NCI-H748 (cell line): ENCODE results near the gene SPAG9.

Experiments used
- DNase-seq: peaks from one replicate; lab custom pipeline; 2025; ENCODE audit not compliant: unreplicated experiment; lab: John Stamatoyannopoulos, UW

SPAG9 gene

DNA sequence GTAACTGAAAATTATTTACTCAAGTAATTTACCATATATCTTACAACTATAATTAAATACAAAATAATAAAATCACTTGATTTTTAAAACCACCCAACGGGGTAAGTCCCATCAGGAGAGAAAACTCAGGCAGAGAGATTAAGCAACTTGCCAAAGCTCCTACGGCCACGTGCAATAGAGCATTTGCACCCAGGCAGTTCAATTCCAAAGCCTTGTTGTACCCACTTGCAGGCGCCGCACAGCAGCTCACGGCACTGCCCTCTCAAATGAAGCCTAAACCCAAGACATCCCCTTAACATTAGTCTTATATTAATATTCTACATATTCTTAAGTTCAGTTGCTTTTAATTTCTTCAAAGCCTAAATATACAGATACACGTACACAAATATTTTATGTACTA, 75.7 kb downstream of the SPAG9 start:
- DNase-seq: no peak

DNA sequence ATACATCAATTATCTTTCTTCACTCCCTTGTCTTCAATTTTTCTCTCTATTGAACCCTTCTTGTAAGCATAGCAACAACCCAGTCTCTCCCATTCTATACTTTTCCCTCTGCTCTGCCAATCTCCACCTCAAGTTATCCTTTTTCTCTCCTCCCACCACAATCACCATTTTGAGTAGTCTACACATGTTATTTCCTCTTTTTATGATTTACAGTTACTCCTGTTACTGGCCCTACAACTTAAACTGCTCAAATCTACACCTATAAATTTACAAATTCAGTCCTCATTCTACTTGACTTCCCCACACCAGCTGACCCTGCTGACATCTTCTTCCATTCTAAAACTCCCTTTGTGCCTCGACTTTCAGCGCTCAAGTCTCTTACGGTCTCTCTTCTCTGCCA, 84.6 kb downstream of the SPAG9 start:
- DNase-seq: no peak

- no peak for DNase-seq
Observed at GRCh38 chr17:51035431-51035830, 85.2 kb downstream of the SPAG9 start.

GRCh38 chr17:51034800-51035199, 85.9 kb downstream of the SPAG9 start:
- no peak for DNase-seq

DNA sequence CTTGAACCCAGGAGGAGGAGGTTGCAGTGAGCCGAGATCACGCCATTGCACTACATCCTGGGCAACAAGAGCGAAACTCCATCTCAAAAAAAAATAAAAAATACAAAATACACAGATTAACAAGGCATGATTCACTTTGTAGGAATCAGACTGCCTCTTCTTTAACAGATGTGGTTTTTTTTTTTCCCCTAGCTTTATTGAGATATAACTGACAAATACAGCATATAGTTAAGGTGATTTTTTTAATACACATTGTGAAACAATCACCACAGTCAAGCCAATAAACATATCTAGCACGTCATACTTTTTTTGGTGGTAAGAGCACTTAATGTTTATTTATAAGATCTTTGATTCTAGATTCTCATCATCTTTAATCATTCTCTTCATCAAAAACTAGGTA, 87.8 kb downstream of the SPAG9 start:
- no peak for DNase-seq

DNA sequence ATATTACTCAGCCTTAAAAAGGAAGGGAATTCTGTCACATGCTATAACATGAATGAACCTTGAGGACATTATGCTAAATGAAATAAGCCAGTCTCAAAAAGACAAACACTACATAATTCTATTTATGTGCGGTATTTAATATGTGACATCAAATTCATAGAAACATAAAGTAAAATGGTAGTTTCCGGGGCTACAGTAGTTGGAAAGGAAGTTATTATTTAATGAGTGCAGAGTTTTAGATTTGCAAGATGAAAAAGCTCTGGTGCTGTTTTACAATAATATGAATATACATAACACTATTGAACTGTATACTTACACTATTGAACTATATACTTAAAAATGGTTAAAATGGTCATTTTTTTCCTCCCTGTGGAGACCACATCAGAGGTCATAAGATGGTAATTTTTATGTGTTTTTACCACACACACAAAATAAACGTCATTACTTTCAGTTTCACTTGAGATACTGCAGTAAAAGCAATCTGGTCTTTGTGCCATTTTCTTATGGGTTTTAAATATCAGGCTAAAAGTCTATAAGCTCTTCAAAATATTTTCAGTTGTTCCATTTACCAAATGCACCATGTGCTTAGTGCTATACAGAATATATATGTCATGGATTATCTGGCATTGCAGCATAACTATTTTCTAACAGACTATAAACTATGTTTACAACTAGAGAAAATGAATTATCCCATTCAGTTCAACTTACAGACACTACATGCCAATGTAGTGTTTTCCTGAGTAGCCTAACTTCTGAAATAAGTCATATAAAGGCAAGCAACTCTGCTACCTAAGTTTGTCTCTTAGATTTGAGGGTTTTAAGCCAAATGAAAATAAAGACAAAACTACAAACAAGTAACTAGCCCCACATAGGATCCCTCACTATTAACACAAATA, 90.9 kb downstream of the SPAG9 start:
- no peak for DNase-seq

- no peak for DNase-seq
Observed at GRCh38 chr17:51029142-51029541, 91.5 kb downstream of the SPAG9 start.

DNA sequence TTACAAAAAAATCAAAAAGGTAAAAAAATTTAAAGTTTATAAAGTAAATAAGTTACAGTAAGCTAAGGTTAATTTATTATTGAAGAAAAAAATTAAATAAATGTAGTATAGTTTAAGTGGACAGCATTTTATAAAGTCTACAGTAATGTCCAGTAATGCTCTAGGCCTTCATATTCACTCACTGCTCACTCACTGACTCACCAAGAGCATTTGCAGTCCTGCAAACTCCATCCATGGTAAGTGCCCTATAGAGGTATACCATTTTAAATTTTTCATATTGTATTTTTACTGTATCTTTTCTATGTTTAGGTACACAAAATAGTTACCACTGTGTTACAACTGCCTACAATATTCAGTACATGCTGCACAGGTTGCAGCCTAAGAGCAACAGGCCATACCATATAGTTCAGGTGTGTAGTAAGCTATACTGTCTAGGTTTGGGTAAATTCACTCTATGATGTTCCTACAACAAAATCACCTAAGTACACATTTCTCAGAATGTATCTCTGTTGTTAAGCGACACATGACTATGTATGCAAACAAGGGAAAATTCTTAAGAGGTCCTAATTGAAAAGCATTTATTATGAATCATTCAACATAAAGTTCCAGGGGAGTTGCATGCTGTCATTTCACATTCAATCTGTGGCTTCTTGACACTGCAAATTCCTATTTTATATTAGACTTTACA, 92.3 kb downstream of the SPAG9 start:
- no peak for DNase-seq

DNA sequence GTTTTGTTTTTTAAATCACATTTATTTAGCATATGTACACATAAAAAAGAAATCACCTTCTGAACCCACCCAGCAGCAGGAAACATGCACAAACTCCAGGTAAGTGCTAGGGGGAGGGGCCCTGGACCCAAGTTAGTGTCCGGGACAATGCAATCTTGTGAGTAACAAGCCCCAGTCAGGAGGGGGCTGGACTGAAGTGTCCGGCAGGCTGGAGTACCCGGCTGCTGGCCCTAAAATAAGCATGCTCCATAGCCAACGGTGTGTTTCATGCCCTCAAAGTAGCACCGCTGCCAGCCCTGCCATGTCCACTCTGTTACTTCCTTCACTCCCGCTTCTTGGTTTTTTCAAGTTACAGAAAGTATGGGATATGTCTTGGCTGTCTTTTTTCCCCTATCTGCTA, 102.1 kb downstream of the SPAG9 start:
- no peak for DNase-seq

DNA sequence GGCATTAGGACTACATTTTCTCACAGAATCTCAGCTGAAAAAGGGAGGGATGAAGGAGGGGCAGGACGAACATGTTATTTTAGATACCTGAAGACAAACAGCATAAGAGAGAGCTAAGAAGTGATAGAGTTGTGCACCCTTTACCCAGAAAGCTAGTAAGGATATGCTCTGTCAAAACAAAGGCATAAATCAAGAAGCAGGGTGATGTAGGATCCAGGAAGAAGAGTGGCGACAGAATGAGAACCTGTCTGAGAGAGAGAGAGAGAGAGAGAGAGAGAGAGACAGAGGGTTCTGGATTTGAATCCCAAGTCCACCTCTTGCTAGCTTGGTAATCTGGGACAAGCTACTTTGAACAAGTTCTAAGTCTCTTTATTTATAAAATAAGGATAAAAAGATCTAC, 103.4 kb downstream of the SPAG9 start:
- no peak for DNase-seq

DNA sequence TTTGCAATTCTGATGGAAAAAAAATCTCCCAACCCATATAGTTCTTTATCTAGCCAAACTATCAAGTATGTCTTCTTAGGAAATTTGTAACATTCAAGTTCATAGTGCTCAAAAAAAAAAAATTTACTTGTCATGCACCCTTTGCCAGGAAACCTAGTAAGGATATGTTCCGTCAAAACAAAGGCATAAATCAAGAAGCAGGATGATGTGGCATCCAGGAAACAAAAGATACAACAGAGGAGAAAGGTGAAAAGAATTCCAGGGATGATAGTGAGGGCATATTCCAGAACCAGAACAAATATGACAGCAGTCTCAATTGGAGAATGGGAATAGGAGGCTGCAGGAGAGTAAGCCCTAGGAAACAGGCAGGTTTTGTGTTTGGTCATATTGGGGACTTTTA, 104.6 kb downstream of the SPAG9 start:
- DNase-seq: no peak

DNA sequence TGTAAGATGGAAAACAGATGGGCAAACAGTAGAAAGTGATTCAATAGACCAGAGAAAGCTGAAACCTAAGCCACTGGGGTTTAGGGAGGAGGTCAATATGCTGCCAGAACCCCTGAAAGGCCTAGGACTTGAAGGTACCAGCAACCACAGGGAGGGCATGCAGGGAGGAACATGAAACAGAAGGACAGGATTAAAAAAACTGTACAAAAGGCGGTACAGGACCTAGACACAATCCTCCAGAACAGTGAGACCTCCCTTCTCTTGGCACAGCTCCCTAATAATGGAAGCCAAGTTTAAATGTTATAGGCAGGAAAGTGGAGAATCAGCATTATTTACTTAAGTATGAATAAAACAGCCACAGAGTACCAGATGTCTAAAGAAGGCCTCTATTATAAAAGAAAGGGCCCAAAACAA, 105.5 kb downstream of the SPAG9 start:
- DNase-seq: peak; percentile 80

DNA sequence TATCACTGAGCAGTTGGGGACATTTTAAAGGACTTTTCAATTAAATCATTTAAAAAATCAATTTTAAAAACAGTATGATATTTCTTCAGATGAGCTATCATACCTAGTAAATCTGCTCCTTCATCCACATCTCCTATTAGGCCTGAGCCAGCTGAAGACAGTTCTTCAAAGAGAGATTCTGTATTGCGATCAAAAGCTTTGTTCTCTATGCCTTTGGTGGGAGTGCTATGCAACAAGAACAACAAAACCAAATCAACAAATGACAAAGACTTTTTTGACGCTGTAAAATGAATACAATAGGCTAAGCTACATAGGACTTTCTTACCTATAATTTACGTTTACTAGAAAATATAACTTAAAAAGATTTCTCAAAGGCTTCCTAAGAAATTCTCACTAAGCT, 106.5 kb downstream of the SPAG9 start:
- no peak for DNase-seq

GRCh38 chr17:51013322-51013721, 107.3 kb downstream of the SPAG9 start:
- DNase-seq: no peak

- DNase-seq: no peak
Observed at GRCh38 chr17:51012538-51012937, 108.1 kb downstream of the SPAG9 start.

GRCh38 chr17:51010173-51010675, 110.4 kb downstream of the SPAG9 start:
- no peak for DNase-seq

GRCh38 chr17:51006601-51007000, 114.1 kb downstream of the SPAG9 start:
- no peak for DNase-seq

- DNase-seq: no peak
Observed at GRCh38 chr17:51005768-51006167, 114.9 kb downstream of the SPAG9 start.

DNA sequence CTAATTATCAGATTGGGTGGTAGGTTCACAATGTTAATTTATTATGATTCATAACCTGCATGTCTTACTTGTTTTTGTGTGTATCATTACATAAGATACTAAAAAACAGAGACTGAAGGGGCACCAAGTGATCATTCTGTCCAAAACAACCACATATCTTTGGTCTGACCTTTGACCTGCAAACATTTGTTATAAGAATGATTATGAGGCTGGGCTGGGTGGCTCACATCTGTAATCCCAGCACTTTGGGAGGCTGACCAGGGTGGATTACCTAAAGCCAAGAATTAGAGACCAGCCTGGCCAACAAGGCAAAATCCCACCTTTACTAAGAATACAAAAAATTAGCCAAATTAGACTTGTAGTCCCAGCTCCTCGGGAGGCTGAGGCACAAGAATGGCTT, 116.4 kb downstream of the SPAG9 start:
- DNase-seq: no peak

DNA sequence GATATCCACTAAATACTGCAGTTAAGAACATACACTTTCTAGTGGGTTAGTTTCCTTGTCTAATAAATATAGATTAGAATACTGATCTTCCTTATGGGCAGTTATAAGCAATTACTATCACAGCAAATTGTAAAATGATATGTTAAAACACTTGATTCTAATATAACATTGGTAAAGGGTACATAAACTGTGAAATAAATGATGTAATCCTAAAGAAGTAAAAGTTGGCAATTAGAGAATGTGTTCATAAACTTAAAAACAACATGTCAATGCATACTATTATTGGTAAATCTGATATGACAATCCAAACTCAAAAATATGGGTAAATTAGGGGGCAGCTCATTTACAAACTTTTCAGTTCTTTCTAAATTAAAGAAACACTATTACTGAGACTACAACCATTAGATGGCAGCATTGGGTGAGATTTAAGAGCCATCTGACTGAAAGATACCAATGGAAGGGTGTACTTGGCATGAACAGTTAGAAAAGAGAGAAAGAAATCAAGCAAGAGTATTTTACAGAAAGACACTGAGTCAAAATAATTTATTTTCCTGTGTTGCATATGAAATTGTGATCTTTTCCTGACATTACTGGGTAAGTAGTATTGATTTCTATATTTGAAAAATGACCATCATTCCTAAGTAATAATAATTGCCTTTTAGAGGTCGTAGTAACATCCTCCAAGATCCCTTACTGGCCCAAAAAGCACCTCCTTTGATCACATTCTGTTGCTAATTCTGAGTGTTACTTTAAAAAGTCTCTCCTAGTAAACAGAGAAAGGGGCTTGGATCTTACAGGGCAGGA, 119.6 kb downstream of the SPAG9 start:
- DNase-seq: peak; percentile 56

- no peak for DNase-seq
Observed at GRCh38 chr17:50995668-50996067, 125.0 kb downstream of the SPAG9 start.
